Measurements from ENCODE around the gene AMH.
A peak's percentile ranks its signal among the peaks of the same experiment; 100 is the strongest.
"Not testable (repeated sequence)": the region's sequence is repeated elsewhere in the genome, so short reads cannot be mapped to it uniquely, and the experiment has no call there.

AMH gene

GRCh38 chr19:2249010-2249866 is at the start of gene AMH:
Gene AMH (plus strand): TSS chr19:2249323. CDS start chr19:2249333, 10 bp downstream.
- DNase-seq: no peak

- no peak for DNase-seq
These were observed 49.1 kb upstream of the AMH start for GRCh38 chr19:2199861-2200623.

GRCh38 chr19:2200624-2201294 is 48.4 kb upstream of the AMH start:
- not testable (repeated sequence) for DNase-seq

DNA sequence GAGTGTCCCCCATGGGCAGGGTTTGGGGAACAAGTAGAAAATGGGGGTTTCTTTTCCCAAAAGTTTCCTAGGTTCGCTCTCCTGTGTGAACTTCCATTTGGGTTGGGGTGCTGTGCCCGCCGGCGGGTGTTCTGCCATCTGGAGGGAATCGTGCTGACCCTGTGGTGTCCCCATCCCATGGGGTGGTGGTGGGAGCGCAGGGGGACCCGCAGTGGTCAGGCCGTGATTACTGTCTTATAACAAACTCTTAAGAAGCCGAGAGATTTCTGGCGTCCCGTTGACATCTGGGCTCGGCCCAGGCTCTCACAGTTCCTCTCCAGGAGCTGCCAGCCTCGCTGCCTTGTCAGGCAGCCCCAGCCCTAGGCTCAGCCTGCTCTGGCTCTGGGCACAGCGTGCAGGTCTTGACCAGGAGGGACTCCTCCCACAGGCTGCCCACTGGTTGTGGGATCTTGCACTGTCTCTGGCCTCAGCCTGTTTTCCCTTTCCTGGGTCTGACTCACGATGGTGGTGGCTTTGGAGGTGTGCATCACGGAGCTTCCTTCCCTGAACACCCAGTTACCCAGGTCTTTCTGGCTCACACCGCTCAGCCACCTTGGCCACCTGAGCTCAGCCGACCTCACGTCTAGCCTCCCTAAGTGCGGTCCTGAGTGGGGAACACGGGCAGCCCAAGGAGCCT is 47.5 kb upstream of the AMH start:
- DNase-seq: no peak

- DNase-seq: no peak
These were observed 46.8 kb upstream of the AMH start for GRCh38 chr19:2202366-2202765.

GRCh38 chr19:2207008-2207407 is 42.1 kb upstream of the AMH start:
- DNase-seq: no peak

GRCh38 chr19:2207991-2208860 is 40.9 kb upstream of the AMH start:
- DNase-seq: peak; percentile 18

DNA sequence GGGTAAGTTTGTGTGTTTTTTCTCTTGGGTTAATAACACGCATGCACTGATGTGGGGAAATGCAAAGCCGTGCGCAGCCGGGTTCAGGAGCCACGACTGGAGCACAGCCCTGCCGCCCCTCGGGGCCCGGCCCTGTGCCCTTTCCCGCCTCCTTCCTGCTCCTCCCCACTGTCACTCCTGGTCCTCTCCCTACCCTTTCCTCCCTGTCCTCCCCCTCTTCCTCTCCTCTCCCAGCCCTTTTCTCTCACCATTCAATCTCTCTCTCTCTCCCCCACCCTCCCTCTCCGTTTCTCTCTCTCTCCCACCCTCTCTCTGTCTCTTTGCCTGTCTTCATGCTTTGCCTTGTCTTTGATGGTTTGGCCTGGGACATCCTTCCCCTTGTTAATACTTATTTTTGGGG is 40.1 kb upstream of the AMH start:
- DNase-seq: no peak

GRCh38 chr19:2209408-2209807 is 39.7 kb upstream of the AMH start:
- no peak for DNase-seq

DNA sequence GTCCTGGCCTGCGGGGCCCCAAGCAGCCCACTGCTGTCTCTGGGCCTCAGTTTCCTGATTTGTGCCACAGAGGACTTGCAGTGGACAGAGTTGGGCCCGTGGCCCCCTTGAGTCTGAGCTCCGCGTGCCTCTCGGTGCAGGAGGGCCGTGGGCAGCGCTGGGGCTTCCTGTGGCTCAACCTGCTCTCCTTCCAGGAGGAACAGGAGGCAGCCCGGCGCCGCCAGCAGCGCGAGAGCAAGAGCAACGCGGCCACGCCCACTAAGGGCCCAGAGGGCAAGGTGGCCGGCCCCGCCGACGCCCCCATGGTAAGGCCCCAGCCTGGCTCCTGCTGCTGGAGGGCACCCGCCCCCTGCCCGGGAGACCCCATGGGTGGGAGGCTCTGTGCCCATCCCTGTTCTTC is 38.9 kb upstream of the AMH start:
- no peak for DNase-seq

- DNase-seq: no peak
These were observed 38.0 kb upstream of the AMH start for GRCh38 chr19:2210987-2211740.

DNA sequence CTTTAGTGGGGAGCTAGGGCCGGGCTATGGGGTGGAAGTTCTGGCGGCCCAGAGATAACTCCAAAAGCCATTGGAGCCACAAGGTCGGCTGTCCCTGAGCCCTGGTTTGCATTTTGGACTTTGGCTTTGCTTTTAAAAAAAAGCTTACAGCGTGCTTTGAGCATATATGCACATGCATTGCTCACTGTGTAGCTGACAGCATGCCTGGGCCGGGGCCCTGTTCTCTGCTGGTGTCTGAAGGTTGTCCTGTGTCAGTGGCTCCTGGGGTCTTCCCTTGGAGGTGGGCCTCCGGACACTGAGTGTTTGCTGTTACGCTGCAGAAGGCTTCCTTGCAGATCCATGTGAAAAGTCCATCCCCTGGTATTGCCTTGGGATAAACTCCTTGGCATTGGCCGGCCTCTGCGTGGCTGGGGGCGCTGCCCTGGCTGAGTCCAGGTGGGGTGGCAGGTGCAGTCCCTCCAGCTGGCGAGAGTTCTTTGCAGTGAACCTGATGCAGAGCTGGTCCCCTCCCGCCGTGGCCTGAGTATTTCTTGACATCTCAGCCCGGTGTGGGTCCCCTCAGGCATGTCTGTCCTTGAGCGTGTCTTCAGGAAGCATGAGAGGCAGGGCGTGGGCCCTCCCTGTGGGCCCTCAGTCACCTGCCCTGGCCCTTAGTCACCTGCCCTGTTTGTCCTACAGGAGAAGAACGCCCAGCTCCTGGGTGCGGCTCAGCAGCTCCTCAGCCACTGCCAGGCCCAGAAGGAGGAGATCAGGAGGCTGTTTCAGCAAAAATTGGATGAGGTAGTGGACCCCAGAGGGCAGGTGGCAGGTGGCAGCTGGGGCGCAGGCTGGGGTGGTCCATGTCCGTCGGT is 36.0 kb upstream of the AMH start:
- no peak for DNase-seq

DNA sequence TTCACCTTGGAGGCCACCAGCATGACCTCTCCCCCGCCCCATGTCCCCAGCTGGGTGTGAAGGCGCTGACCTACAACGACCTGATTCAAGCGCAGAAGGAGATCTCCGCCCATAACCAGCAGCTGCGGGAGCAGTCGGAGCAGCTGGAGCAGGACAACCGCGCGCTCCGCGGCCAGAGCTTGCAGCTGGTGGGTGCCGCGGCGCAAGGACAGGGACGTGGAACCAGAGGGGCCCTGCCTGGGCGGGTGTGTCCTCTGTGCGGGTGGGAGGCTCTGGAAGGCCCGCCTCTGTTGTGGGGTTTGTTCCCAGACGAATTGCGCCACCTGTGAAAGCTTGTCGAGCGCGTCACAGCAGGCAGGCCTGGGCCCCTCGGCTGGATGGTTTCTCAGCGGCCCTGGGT is 35.3 kb upstream of the AMH start:
- DNase-seq: no peak

DNA sequence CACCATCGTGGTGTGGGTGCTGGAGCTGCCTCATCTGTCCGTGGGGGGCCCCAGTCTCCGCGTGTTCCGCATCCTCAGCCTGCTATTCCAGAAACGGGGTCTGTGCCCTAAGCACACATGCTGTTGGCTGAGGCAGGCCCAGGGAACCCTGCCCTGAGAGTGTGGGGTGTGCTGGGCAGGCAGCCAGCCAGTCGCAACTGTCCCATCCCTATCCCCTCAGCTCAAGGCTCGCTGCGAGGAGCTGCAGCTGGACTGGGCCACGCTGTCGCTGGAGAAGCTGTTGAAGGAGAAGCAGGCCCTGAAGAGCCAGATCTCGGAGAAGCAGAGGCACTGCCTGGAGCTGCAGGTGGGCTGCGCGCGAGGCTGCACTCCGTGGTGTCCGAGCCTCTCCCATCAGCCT is 34.9 kb upstream of the AMH start:
- DNase-seq: no peak

DNA sequence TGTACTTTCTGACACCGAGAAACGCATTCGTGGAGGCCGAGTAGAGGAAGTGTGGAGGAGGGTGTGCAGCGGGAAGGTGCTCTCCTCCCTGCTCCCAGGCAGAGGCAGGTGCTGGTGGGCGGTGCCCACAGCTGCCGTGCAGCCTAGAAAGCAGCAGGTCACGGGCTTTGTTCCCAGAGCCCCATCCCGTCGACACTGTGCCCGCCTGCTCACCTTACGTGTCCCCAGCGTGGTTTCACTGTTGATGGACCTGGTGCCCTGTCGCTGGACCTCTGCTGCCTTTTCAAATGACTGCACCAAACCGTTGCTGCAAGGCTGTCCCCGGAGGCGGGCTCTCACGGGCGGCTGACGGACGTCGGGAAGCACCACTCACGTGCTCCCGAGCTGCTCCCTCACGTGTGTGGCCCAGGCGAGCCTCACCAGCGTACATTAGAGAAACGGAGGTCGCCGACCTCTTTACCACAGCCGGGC is 33.8 kb upstream of the AMH start:
- peak; percentile 31 for DNase-seq

DNA sequence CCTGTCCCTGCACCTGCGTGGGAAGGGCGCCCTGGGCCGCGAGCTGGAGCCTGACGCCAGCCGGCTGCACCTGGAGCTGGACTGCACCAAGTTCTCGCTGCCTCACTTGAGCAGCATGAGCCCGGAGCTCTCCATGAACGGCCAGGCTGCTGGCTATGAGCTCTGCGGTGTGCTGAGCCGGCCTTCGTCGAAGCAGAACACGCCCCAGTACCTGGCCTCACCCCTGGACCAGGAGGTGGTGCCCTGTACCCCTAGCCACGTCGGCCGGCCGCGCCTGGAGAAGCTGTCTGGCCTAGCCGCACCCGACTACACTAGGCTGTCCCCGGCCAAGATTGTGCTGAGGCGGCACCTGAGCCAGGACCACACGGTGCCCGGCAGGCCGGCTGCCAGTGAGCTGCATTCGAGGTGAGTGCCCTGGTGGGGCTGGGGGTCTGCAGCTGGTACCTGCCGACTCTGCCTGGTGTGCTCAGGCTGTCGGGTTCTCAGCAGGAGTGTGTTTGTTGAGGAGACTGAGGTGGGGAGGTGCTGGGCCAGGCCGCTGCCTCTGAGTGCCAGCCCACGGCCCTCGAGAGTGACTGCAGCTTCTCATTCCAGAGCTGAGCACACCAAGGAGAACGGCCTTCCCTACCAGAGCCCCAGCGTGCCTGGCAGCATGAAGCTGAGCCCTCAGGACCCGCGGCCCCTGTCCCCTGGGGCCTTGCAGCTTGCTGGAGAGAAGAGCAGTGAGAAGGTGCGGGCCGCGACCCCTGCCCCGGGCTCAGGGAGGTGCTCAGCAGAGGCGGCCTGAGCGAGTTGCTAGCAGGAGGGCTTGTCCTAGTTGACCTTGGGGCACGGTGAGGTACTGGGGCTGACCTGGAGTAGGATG is 32.5 kb upstream of the AMH start:
- DNase-seq: no peak

GRCh38 chr19:2217591-2217990 is 31.5 kb upstream of the AMH start:
- DNase-seq: no peak

- no peak for DNase-seq
These were observed 29.4 kb upstream of the AMH start for GRCh38 chr19:2219726-2220125.

- DNase-seq: no peak
These were observed 27.8 kb upstream of the AMH start for GRCh38 chr19:2221250-2221831.
